GM12875 (cell line): ENCODE results near the gene DOCK4.

Experiments
- H3K4me3 ChIP-seq: one replicate; pipeline ENCODE4 v1.5.1; 2011; ENCODE audit warnings: low read depth, low read length, control low read depth
- CTCF ChIP-seq: IDR thresholded peaks from 2 replicates; pipeline ENCODE4 v1.5.1; 2011; ENCODE audit warnings: low read depth, mild to moderate bottlenecking, control low read depth, inconsistent platforms, low read length, moderate library complexity, borderline replicate concordance; ENCODE audit not compliant: insufficient read depth

The DOCK4 gene

GRCh38 chr7:111955616-111956015, 250.6 kb downstream of the DOCK4 start:
- no peak overlapping the region for H3K4me3 ChIP-seq
- TF ChIP-seq CTCF: no peak

GRCh38 chr7:111954474-111955381, 251.5 kb downstream of the DOCK4 start:
- no peak for TF ChIP-seq CTCF
- H3K4me3 ChIP-seq: no peak overlapping the region

GRCh38 chr7:111954056-111954455, 252.1 kb downstream of the DOCK4 start:
- H3K4me3 ChIP-seq: no peak overlapping the region
- TF ChIP-seq CTCF: no peak

GRCh38 chr7:111953611-111954010, 252.6 kb downstream of the DOCK4 start:
- no peak overlapping the region for H3K4me3 ChIP-seq
- no peak for TF ChIP-seq CTCF

- TF ChIP-seq CTCF: no peak
- H3K4me3 ChIP-seq: no peak overlapping the region
These were observed 253.4 kb downstream of the DOCK4 start for GRCh38 chr7:111952783-111953182.

GRCh38 chr7:111951052-111951451, 255.1 kb downstream of the DOCK4 start:
- no peak for TF ChIP-seq CTCF
- no peak overlapping the region for H3K4me3 ChIP-seq

- no peak for TF ChIP-seq CTCF
These were observed 263.6 kb downstream of the DOCK4 start for GRCh38 chr7:111942450-111943081.

More at GRCh38 chr7:111942450-111943081, 263.6 kb downstream of the DOCK4 start:
- no peak overlapping the region for H3K4me3 ChIP-seq
